ENCODE data around the gene TUBA3D. TPM values are rescaled to one million over a fixed set of nuclear protein-coding genes. Genes with fewer than 3 reads are reported as not detected.
"Not testable (repeated sequence)": the region's sequence is repeated elsewhere in the genome, so short reads cannot be mapped to it uniquely, and the experiment has no call there.

The TUBA3D gene
- total and polyA plus RNA-seq, 4 donors: 0.20 to 2.9 (median 0.76) TPM; not detected in 1

GRCh38 chr2:131482506-131483155 lies 6.7 kb downstream of the TUBA3D start:
- H3K27me3 ChIP-seq (ENCODE audit: control insufficient read depth, insufficient read depth, low read length); H3K4me3 ChIP-seq (ENCODE audit: low read depth, low read length); H3K9me3 ChIP-seq (ENCODE audit: control insufficient read depth, insufficient read depth, low read length); DNase-seq (ENCODE audit: low read depth in 4 of 6, low spot score in 6 of 6); H3K27ac ChIP-seq (ENCODE audit: low read depth, low read length); H3K4me1 ChIP-seq (ENCODE audit: control insufficient read depth, insufficient read depth, low read length): not testable (repeated sequence)
- H3K36me3 ChIP-seq (ENCODE audit: control insufficient read depth, insufficient read depth, low read length): peaks cover 19% of the 10 kb centered on the region
- 95% methylated on average over 14 of the region's 19 CpGs for WGBS (ENCODE audit: insufficient coverage)

- not testable (repeated sequence) for H3K4me3 ChIP-seq (ENCODE audit: low read depth, low read length); H3K27ac ChIP-seq (ENCODE audit: low read depth, low read length); H3K4me1 ChIP-seq (ENCODE audit: control insufficient read depth, insufficient read depth, low read length); H3K27me3 ChIP-seq (ENCODE audit: control insufficient read depth, insufficient read depth, low read length); DNase-seq (ENCODE audit: low read depth in 4 of 6, low spot score in 6 of 6); H3K9me3 ChIP-seq (ENCODE audit: control insufficient read depth, insufficient read depth, low read length)
- peaks cover 33% of the 10 kb centered on the region for H3K36me3 ChIP-seq (ENCODE audit: control insufficient read depth, insufficient read depth, low read length)
- WGBS (ENCODE audit: insufficient coverage): 70% methylated on average over 13 of the region's 24 CpGs
Observed at GRCh38 chr2:131483981-131484820, 8.3 kb downstream of the TUBA3D start.

- not testable (repeated sequence) for DNase-seq (ENCODE audit: low read depth in 4 of 6, low spot score in 6 of 6); H3K4me3 ChIP-seq (ENCODE audit: low read depth, low read length); H3K27me3 ChIP-seq (ENCODE audit: control insufficient read depth, insufficient read depth, low read length); H3K9me3 ChIP-seq (ENCODE audit: control insufficient read depth, insufficient read depth, low read length); H3K4me1 ChIP-seq (ENCODE audit: control insufficient read depth, insufficient read depth, low read length); H3K27ac ChIP-seq (ENCODE audit: low read depth, low read length)
- peaks cover 37% of the 10 kb centered on the region for H3K36me3 ChIP-seq (ENCODE audit: control insufficient read depth, insufficient read depth, low read length)
- WGBS (ENCODE audit: insufficient coverage): 90% methylated on average over 11 of the region's 11 CpGs
Observed at GRCh38 chr2:131484906-131485460, 9.1 kb downstream of the TUBA3D start.

GRCh38 chr2:131486201-131486902 lies 10.4 kb downstream of the TUBA3D start:
- 95% methylated on average over 12 of the region's 14 CpGs for WGBS (ENCODE audit: insufficient coverage)
- H3K27me3 ChIP-seq (ENCODE audit: control insufficient read depth, insufficient read depth, low read length); DNase-seq (ENCODE audit: low read depth in 4 of 6, low spot score in 6 of 6); H3K4me3 ChIP-seq (ENCODE audit: low read depth, low read length); H3K9me3 ChIP-seq (ENCODE audit: control insufficient read depth, insufficient read depth, low read length); H3K27ac ChIP-seq (ENCODE audit: low read depth, low read length): not testable (repeated sequence)
- Histone ChIP-seq H3K4me1 (ENCODE audit: control insufficient read depth, insufficient read depth, low read length) (peaks cover 23% of the 10 kb centered on the region), H3K36me3 (ENCODE audit: control insufficient read depth, insufficient read depth, low read length) (peaks cover 48% of the 10 kb centered on the region)

- Histone ChIP-seq H3K4me3 (ENCODE audit: low read depth, low read length) (no peak overlapping the region), H3K27me3 (ENCODE audit: control insufficient read depth, insufficient read depth, low read length) (no peaks in the 10 kb centered on the region), H3K9me3 (ENCODE audit: control insufficient read depth, insufficient read depth, low read length) (no peaks in the 10 kb centered on the region), H3K27ac (ENCODE audit: low read depth, low read length) (no peak overlapping the region), H3K4me1 (ENCODE audit: control insufficient read depth, insufficient read depth, low read length) (peaks cover 28% of the 10 kb centered on the region), H3K36me3 (ENCODE audit: control insufficient read depth, insufficient read depth, low read length) (peaks cover 36% of the 10 kb centered on the region)
- no peak for DNase-seq (ENCODE audit: low read depth in 4 of 6, low spot score in 6 of 6)
- WGBS (ENCODE audit: insufficient coverage): 73% methylated on average over 9 of the region's 14 CpGs
Observed at GRCh38 chr2:131488306-131489205, 12.6 kb downstream of the TUBA3D start.

GRCh38 chr2:131490616-131491468 lies 14.9 kb downstream of the TUBA3D start:
- Histone ChIP-seq H3K27ac (ENCODE audit: low read depth, low read length) (peak overlapping the region; percentile 57), H3K36me3 (ENCODE audit: control insufficient read depth, insufficient read depth, low read length) (peaks cover 29% of the 10 kb centered on the region), H3K4me3 (ENCODE audit: low read depth, low read length) (peak overlapping the region; percentile 35), H3K4me1 (ENCODE audit: control insufficient read depth, insufficient read depth, low read length) (peaks cover 40% of the 10 kb centered on the region)
- DNase-seq (ENCODE audit: low read depth in 4 of 6, low spot score in 6 of 6): peak in 3 of 6 donors; percentile 26 to 84 (median 48)
- 42% methylated on average over 13 of the region's 20 CpGs for WGBS (ENCODE audit: insufficient coverage)
- not testable (repeated sequence) for H3K27me3 ChIP-seq (ENCODE audit: control insufficient read depth, insufficient read depth, low read length); H3K9me3 ChIP-seq (ENCODE audit: control insufficient read depth, insufficient read depth, low read length)

- not testable (repeated sequence) for H3K9me3 ChIP-seq (ENCODE audit: control insufficient read depth, insufficient read depth, low read length); H3K27me3 ChIP-seq (ENCODE audit: control insufficient read depth, insufficient read depth, low read length)
- H3K36me3 ChIP-seq (ENCODE audit: control insufficient read depth, insufficient read depth, low read length): peaks cover 29% of the 10 kb centered on the region
- H3K4me1 ChIP-seq (ENCODE audit: control insufficient read depth, insufficient read depth, low read length): peaks cover 40% of the 10 kb centered on the region
- WGBS (ENCODE audit: insufficient coverage): 65% methylated on average over 12 of the region's 22 CpGs
- H3K4me3 ChIP-seq (ENCODE audit: low read depth, low read length): peak overlapping the region; percentile 35
- H3K27ac ChIP-seq (ENCODE audit: low read depth, low read length): peak overlapping the region; percentile 57
- DNase-seq (ENCODE audit: low read depth in 4 of 6, low spot score in 6 of 6): peak in 2 of 6 donors; percentile 26 to 28
Observed at GRCh38 chr2:131491469-131491836, 15.5 kb downstream of the TUBA3D start.

- H3K27me3 ChIP-seq (ENCODE audit: control insufficient read depth, insufficient read depth, low read length); DNase-seq (ENCODE audit: low read depth in 4 of 6, low spot score in 6 of 6); H3K9me3 ChIP-seq (ENCODE audit: control insufficient read depth, insufficient read depth, low read length): not testable (repeated sequence)
- under 1% methylated on average over 49 of the region's 53 CpGs for WGBS (ENCODE audit: insufficient coverage)
- H3K36me3 ChIP-seq (ENCODE audit: control insufficient read depth, insufficient read depth, low read length): peaks cover 29% of the 10 kb centered on the region
- H3K27ac ChIP-seq (ENCODE audit: low read depth, low read length): peak within 1 kb of the TSS; percentile 84
- peak within 1 kb of the TSS; percentile 91 for H3K4me3 ChIP-seq (ENCODE audit: low read depth, low read length)
- H3K4me1 ChIP-seq (ENCODE audit: control insufficient read depth, insufficient read depth, low read length): peaks cover 40% of the 10 kb centered on the region
Observed at GRCh38 chr2:131492015-131492417, 16.1 kb downstream of the TUBA3D start, which contains the start of gene MZT2A. MZT2A (minus strand) TSS chr2:131492397; CDS start chr2:131492376, 21 bp downstream.
